ENCODE measurements around the gene CDH4. TPM values are rescaled to one million over a fixed set of nuclear protein-coding genes. Genes with fewer than 3 reads are reported as not detected.

The CDH4 gene
- total RNA-seq, 6 experiments from 2014 or later: 5.8 to 12.8 (median 10.9) TPM

DNA sequence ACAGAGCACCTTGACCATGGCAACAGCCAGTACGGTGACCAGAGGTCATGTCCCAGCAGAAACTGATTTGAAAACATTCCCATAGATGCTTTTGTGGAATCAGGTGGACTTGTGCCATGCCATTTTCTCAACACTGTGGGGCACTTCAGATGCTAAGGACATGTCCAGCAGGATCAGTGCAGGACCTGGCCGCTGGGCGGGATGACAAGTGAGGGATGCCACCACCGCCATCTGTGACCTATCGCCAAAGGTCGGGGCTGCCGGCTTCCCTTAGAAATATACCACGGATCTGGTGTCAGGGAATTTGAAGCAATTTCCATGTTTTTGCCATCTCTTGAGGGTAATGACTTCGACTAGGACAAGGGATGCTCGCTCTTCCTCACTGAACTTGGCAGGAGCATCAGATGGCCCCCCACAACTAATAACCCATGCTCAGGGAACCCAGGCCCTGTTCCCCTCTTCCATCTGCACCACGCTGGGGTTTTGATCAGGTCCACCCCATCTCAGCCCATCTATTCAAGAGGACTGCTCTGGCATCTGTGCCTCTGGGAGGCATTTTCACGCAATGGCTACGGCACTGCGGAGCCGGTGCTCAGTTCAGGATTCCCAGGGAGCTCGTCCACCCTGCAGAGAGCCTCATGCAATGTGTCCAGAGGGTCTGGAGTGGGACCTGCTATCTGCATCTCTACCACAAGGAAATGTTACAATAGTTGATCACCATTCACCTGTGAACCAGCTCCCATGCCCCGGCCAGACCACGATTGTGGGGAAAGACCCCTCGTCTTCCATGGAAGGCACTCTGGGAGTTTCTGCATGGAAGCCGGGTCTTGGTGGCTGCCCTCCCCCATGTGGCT is 511.1 kb downstream of the CDH4 start:
- Mint-ChIP-seq H3K9me3 (no peaks in the 10 kb centered on the region; the same call in none of the 2 replicates), H3K36me3 (ENCODE audit: low read depth) (no peaks in the 10 kb centered on the region), H3K4me3 (no peak overlapping the region), H3K4me1 (ENCODE audit: low read depth) (no peaks in the 10 kb centered on the region), H3K27ac (no peak overlapping the region), H3K27me3 (ENCODE audit: insufficient read depth) (peaks cover 4% of the 10 kb centered on the region; the same call in 1 of the 2 replicates)
- DNase-seq: no peak
- TF ChIP-seq, protein P1, sequence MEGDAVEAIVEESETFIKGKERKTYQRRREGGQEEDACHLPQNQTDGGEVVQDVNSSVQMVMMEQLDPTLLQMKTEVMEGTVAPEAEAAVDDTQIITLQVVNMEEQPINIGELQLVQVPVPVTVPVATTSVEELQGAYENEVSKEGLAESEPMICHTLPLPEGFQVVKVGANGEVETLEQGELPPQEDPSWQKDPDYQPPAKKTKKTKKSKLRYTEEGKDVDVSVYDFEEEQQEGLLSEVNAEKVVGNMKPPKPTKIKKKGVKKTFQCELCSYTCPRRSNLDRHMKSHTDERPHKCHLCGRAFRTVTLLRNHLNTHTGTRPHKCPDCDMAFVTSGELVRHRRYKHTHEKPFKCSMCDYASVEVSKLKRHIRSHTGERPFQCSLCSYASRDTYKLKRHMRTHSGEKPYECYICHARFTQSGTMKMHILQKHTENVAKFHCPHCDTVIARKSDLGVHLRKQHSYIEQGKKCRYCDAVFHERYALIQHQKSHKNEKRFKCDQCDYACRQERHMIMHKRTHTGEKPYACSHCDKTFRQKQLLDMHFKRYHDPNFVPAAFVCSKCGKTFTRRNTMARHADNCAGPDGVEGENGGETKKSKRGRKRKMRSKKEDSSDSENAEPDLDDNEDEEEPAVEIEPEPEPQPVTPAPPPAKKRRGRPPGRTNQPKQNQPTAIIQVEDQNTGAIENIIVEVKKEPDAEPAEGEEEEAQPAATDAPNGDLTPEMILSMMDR (IDR thresholded peaks at IDR 0.05): no peak

DNA sequence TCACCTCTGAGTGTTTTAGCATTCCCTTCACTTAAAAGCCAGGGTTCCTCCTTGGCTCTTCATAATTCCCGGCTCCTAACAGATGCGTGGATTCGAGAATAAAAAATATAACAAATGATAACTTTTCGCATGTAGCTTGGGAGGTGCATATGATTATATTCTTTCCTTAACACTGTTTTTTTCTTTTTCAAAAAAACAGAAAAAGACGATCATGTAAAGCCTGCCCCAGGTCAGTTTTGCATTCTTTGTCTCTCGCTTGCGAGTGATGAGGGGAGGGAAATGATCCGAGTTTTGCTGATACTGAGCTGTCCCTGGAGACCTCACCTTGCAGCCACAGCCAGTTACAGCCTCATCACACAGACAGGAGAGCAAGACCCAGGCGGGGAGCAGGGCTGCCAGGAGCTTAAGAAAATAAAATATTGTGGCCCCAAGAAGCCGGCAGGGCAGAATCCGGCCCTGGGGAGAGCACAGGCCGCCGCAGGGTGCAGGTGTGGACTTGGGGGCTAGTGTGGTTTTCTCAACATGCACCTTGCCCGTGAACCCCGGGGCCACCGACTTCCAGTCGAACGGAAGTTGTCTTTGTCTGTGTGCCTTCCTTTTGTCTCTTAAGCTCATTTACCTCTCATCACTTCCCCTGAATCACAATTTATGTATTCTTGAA is 511.8 kb downstream of the CDH4 start:
- Mint-ChIP-seq H3K4me3 (no peak overlapping the region), H3K27ac (no peak overlapping the region), H3K36me3 (ENCODE audit: low read depth) (no peaks in the 10 kb centered on the region), H3K4me1 (ENCODE audit: low read depth) (no peaks in the 10 kb centered on the region), H3K9me3 (no peaks in the 10 kb centered on the region; the same call in none of the 2 replicates), H3K27me3 (ENCODE audit: insufficient read depth) (peaks cover 4% of the 10 kb centered on the region; the same call in 1 of the 2 replicates)
- TF ChIP-seq, protein P1 (IDR thresholded peaks at IDR 0.05): no peak
- DNase-seq: no peak

DNA sequence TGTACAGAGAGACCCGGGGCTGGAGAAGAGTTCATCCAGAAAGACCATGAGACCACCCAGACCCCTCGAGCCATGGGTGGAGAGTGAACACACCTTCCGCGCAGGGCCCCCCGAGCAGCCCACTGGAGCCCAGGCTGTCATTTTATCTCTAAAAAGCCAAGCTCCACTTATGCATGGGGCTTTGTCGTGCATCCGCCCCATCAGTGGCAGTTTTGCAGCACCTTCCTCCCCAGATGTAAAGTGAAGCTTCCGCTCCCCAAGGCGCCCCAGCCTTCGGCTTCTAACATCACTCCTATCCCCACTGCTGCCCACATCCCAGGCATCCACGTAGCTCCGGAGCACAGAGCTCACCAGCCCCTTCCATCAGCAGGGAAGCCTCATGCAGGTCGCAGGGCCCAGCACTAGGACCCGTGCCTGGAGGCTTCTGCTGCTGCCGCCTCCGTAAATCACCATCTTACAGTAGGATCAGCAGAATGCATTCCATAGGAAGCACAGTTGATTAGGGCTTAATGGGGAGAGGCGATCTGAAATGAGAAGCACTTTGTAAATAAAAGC is 512.5 kb downstream of the CDH4 start:
- H3K9me3 Mint-ChIP-seq: no peaks in the 10 kb centered on the region; the same call in 1 of the 2 replicates
- TF ChIP-seq, protein P1 (IDR thresholded peaks at IDR 0.05): no peak
- no peaks in the 10 kb centered on the region for H3K36me3 Mint-ChIP-seq (ENCODE audit: low read depth)
- H3K4me1 Mint-ChIP-seq (ENCODE audit: low read depth): no peaks in the 10 kb centered on the region
- no peak overlapping the region for H3K4me3 Mint-ChIP-seq
- no peak overlapping the region for H3K27ac Mint-ChIP-seq
- H3K27me3 Mint-ChIP-seq (ENCODE audit: insufficient read depth): peaks cover 2% of the 10 kb centered on the region; the same call in 1 of the 2 replicates
- DNase-seq: no peak

DNA sequence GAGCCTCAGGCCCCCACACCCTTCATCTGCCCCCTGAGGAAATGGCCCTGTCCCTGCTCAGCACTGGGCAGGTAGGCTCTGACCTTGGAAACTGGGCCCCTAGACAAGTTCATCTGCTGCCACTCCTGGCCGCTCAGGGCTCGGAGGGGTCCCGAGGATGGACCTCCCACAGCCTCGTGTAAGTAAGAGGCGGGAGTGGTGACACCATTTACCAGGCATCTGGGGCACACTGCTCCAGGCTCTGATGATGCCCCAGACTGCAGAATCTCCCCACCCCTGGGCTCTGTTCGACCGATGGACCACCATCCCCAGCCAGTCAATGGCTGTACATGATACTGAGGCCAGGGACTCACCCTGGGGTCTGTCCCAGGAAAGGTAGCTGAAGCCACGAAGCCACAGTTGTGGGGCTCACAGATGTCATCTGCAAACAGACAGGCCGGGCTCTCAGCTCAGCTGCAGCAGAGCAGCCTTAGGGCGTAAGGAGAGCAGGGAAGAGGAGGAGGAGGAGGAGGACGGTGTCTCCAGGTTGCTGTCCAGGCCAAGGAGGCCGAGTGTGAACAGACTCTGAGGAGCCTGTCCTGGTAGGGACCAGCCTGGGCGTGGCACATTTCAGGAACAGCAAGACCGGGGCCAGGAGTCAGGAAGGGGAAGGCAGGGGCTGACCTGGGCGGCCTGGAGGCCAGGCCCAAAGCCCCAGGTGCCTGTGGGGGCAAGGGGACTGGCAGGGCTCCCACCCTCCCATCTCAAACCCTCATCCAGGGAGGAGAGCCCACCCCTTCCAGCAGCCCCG is 513.2 kb downstream of the CDH4 start:
- TF ChIP-seq, protein P1 (IDR thresholded peaks at IDR 0.05): no peak
- peaks cover 2% of the 10 kb centered on the region; the same call in 1 of the 2 replicates for H3K27me3 Mint-ChIP-seq (ENCODE audit: insufficient read depth)
- no peak for DNase-seq
- no peaks in the 10 kb centered on the region for H3K4me1 Mint-ChIP-seq (ENCODE audit: low read depth)
- no peak overlapping the region for H3K27ac Mint-ChIP-seq
- no peaks in the 10 kb centered on the region for H3K36me3 Mint-ChIP-seq (ENCODE audit: low read depth)
- no peak overlapping the region for H3K4me3 Mint-ChIP-seq
- H3K9me3 Mint-ChIP-seq: no peaks in the 10 kb centered on the region; the same call in 1 of the 2 replicates
